Common myeloid progenitor, CD34-positive (primary cell): ENCODE measurements around the gene SEC14L1.
"Not testable (repeated sequence)": the region's sequence is repeated elsewhere in the genome, so short reads cannot be mapped to it uniquely, and the experiment has no call there.

Experiments used
- CTCF ChIA-PET: fragments of 350-600 bp; sonication (Branson Sonifier 250); formaldehyde crosslinking; loops from one replicate; lab custom pipeline; 2021; ENCODE audit warnings: antibody characterized with exemption; lab: Charles Lee
- POLR2A ChIA-PET: fragments of 350-600 bp; sonication (Branson Sonifier 250); formaldehyde crosslinking; loops from one replicate; lab custom pipeline; 2021; ENCODE audit warnings: antibody characterized with exemption; lab: Charles Lee
- DNase-seq, 3 donors: peaks; one replicate each; pipeline versions ENCODE4 v3.0.0 to v3.0.0-alpha.2; 2013
- H3K27ac ChIP-seq, 2 experiments: 1 replicate in 1 of 2; 2 replicates in 1 of 2; pipeline ENCODE4 v1.7.0; 2013; ENCODE audit warnings: inconsistent platforms in 2 of 2, low read length in 2 of 2, mild to moderate bottlenecking in 2 of 2, low read depth in 1 of 2, moderate library complexity in 1 of 2; ENCODE audit not compliant: severe bottlenecking in 2 of 2, insufficient read depth in 1 of 2, poor library complexity in 1 of 2
- H3K27me3 ChIP-seq, 5 experiments: replicated peaks in 2 of 5; 1 replicate in 3 of 5; 2 replicates in 2 of 5; pipeline versions ENCODE4 v1.6.1 to v1.7.0; 2013; ENCODE audit warnings: low read length in 4 of 5, mild to moderate bottlenecking in 2 of 5, moderate library complexity in 2 of 5, inconsistent platforms in 1 of 5; ENCODE audit not compliant: insufficient read depth in 5 of 5, control insufficient read depth in 4 of 5
- H3K36me3 ChIP-seq, 4 experiments: 1 replicate in 2 of 4; 2 replicates in 2 of 4; pipeline versions ENCODE4 v1.6.1 to v1.7.0; 2013; ENCODE audit warnings: low read length in 3 of 4, control low read depth in 1 of 4, mild to moderate bottlenecking in 1 of 4; ENCODE audit not compliant: control insufficient read depth in 4 of 4, insufficient read depth in 4 of 4
- H3K4me1 ChIP-seq, 4 experiments: 1 replicate in 3 of 4; 2 replicates in 1 of 4; pipeline versions ENCODE4 v1.6.1 to v1.7.1; 2013; ENCODE audit warnings: low read length in 3 of 4, mild to moderate bottlenecking in 3 of 4, control low read depth in 1 of 4, inconsistent platforms in 1 of 4, moderate library complexity in 1 of 4; ENCODE audit not compliant: control insufficient read depth in 4 of 4, insufficient read depth in 4 of 4; ENCODE audit errors: control extremely low read depth in 1 of 4
- H3K4me3 ChIP-seq, 7 experiments: 1 replicate in 4 of 7; 2 replicates in 3 of 7; pipeline versions ENCODE4 v1.5.1 to v1.7.0; 2013; ENCODE audit warnings: mild to moderate bottlenecking in 7 of 7, low read length in 6 of 7, moderate library complexity in 6 of 7, inconsistent platforms in 2 of 7, low read depth in 2 of 7, control low read depth in 1 of 7; ENCODE audit not compliant: insufficient read depth in 4 of 7, control insufficient read depth in 1 of 7; ENCODE audit errors: extremely low read depth in 1 of 7
- H3K9me3 ChIP-seq, 5 experiments: 1 replicate in 4 of 5; 2 replicates in 1 of 5; pipeline versions ENCODE4 v1.6.1 to v1.7.1; 2013; ENCODE audit warnings: low read length in 4 of 5, mild to moderate bottlenecking in 2 of 5, inconsistent platforms in 1 of 5, low read depth in 1 of 5, moderate library complexity in 1 of 5; ENCODE audit not compliant: control insufficient read depth in 4 of 5, insufficient read depth in 2 of 5; ENCODE audit errors: control extremely low read depth in 1 of 5
- WGBS: methylation state at CpG from one replicate; pipeline ENCODE4 v1.1.5; 2013; ENCODE audit not compliant: insufficient coverage; 5-methylcytosine and 5-hydroxymethylcytosine counted together

The SEC14L1 gene

GRCh38 chr17:77099997-77100396, 40.8 kb upstream of the SEC14L1 start:
- ChIA-PET CTCF (no interaction called here), POLR2A (no interaction called here)
- no peaks in the 10 kb centered on the region for H3K9me3 ChIP-seq
- no peak overlapping the region for H3K27ac ChIP-seq
- H3K36me3 ChIP-seq: peaks cover 2 to 12% (median 10%) of the 10 kb centered on the region in 4 experiments
- peaks cover 3 to 28% (median 22%) of the 10 kb centered on the region in 4 experiments for H3K4me1 ChIP-seq
- no peak for DNase-seq
- 93% methylated on average over 11 of the region's 15 CpGs for WGBS
- H3K27me3 ChIP-seq: no peaks in the 10 kb centered on the region
- H3K4me3 ChIP-seq: no peak overlapping the region

- no peak overlapping the region for H3K4me3 ChIP-seq
- peaks cover 0 to 8% (median 2%) of the 10 kb centered on the region in 4 experiments for H3K36me3 ChIP-seq
- WGBS: 90% methylated on average over 12 of the region's 15 CpGs
- peaks cover 3 to 28% (median 22%) of the 10 kb centered on the region in 4 experiments for H3K4me1 ChIP-seq
- ChIA-PET POLR2A (no interaction called here), CTCF (interaction anchor here (0.9 to 3.6 kb wide), 2 partner anchors 7 to 113 kb away, joined by 4 to 8 read pairs; no protein-coding TSS in a partner anchor)
- no peak overlapping the region for H3K27ac ChIP-seq
- no peaks in the 10 kb centered on the region for H3K9me3 ChIP-seq
- H3K27me3 ChIP-seq: no peaks in the 10 kb centered on the region
- no peak for DNase-seq
Observed at GRCh38 chr17:77101521-77102410, 39.0 kb upstream of the SEC14L1 start.

GRCh38 chr17:77102411-77103134, 38.2 kb upstream of the SEC14L1 start:
- peaks cover 3 to 26% (median 20%) of the 10 kb centered on the region in 4 experiments for H3K4me1 ChIP-seq
- H3K9me3 ChIP-seq, H3K36me3 ChIP-seq, H3K27ac ChIP-seq, H3K27me3 ChIP-seq, H3K4me3 ChIP-seq, DNase-seq, POLR2A ChIA-PET: not testable (repeated sequence)
- WGBS: 100% methylated on average over 8 of the region's 8 CpGs
- CTCF ChIA-PET: interaction anchor here (0.8 to 3.6 kb wide), 3 partner anchors 8 to 14 kb away, joined by 3 to 8 read pairs (median 4); no protein-coding TSS in a partner anchor

GRCh38 chr17:77105706-77106105, 35.1 kb upstream of the SEC14L1 start:
- WGBS: 93% methylated on average over 3 of the region's 3 CpGs
- no peak for DNase-seq
- Histone ChIP-seq H3K36me3 (no peaks in the 10 kb centered on the region), H3K27me3 (no peaks in the 10 kb centered on the region), H3K27ac (no peak overlapping the region), H3K4me1 (peaks cover 9 to 17% (median 12%) of the 10 kb centered on the region in 4 experiments), H3K4me3 (no peak overlapping the region), H3K9me3 (no peaks in the 10 kb centered on the region)
- ChIA-PET POLR2A (no interaction called here), CTCF (no interaction called here)

- 89% methylated on average over 4 of the region's 8 CpGs for WGBS
- CTCF ChIA-PET: interaction anchor here (0.9 to 1.4 kb wide), 3 partner anchors 10 to 108 kb away, joined by 3 read pairs; no protein-coding TSS in a partner anchor
- Histone ChIP-seq H3K27me3 (no peaks in the 10 kb centered on the region), H3K36me3 (no peaks in the 10 kb centered on the region), H3K4me3 (no peak overlapping the region), H3K27ac (no peak overlapping the region), H3K4me1 (peaks cover 9 to 23% (median 13%) of the 10 kb centered on the region in 4 experiments), H3K9me3 (no peaks in the 10 kb centered on the region)
- no peak for DNase-seq
- POLR2A ChIA-PET: interaction anchor here (0.5 kb wide), 1 partner anchor 103 kb away, joined by 3 read pairs; no protein-coding TSS in a partner anchor
Observed at GRCh38 chr17:77106874-77107358, 33.9 kb upstream of the SEC14L1 start.

GRCh38 chr17:77107506-77108433, 33.0 kb upstream of the SEC14L1 start:
- Histone ChIP-seq H3K4me1 (peaks cover 9 to 25% (median 13%) of the 10 kb centered on the region in 4 experiments), H3K36me3 (no peaks in the 10 kb centered on the region), H3K27me3 (no peaks in the 10 kb centered on the region), H3K27ac (no peak overlapping the region), H3K4me3 (no peak overlapping the region), H3K9me3 (no peaks in the 10 kb centered on the region)
- CTCF ChIA-PET: interaction anchor here (0.7 to 1.4 kb wide), 4 partner anchors 10 to 173 kb away, joined by 3 read pairs; no protein-coding TSS in a partner anchor
- 98% methylated on average over 22 of the region's 23 CpGs for WGBS
- POLR2A ChIA-PET: interaction anchor here (0.5 kb wide), 1 partner anchor 104 kb away, joined by 3 read pairs; no protein-coding TSS in a partner anchor
- DNase-seq: no peak
